HCT116 (cell line): ENCODE results near the gene NSUN3.

Experiments
- JUND ChIP-seq: IDR thresholded peaks from 2 replicates; pipeline ENCODE4 v1.6.1; 2012
- TF ChIP-seq, protein P1 (sequence below), 3 experiments: fragments of 200-600 bp in 1 of 3; sonication (generic) in 1 of 3; IDR thresholded peaks in 2 of 3; conservative IDR thresholded peaks in 1 of 3; 2 replicates each; pipeline ENCODE4 v1.5.1; 2012 to 2017; ENCODE audit warnings: low read depth in 2 of 3, low read length in 2 of 3, antibody characterized with exemption in 1 of 3, borderline replicate concordance in 1 of 3, control low read depth in 1 of 3, mild to moderate bottlenecking in 1 of 3, mixed read lengths in 1 of 3, mixed run types in 1 of 3, moderate library complexity in 1 of 3; ENCODE audit not compliant: insufficient read depth in 1 of 3
- TF ChIP-seq, protein P2 (sequence below): IDR thresholded peaks from 2 replicates; pipeline ENCODE4 v1.6.1; 2012; ENCODE audit warnings: low read depth

DNA sequence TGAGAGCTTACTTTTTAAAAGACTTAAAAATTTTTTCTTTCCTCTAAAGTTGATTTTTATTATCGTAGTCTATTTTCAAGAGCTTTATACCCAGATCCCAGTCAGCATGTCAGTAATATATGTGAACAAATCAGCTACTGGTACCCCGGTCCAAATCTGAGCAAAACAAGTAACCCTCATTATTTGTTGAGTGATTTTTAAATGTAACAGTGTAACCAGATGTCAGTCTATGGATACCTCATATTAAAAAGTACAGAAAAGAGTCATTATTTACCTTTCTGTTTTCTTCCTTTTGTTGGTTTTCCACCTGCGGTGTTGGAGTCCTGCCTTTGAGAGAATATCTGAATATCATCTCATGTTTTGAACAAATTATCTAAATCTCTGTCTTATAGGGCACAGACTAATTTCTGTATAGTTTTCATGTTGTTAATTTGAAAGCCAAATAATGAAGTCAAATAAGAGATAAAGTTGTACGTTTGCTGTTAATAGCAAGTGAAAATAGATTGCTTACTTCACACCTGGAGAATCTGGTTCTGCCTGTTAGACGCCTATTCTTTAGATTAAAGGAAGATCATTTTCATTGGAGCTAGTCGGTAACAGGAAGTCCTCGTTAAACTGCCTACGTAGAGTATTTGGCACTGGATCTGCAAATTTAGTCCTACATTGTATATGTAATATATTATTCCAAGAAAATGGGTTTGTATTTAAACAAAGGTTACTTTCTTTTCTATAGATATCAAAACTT is 34.6 kb upstream of the NSUN3 start, which contains the start of gene STX19:
- TF ChIP-seq, protein P1, sequence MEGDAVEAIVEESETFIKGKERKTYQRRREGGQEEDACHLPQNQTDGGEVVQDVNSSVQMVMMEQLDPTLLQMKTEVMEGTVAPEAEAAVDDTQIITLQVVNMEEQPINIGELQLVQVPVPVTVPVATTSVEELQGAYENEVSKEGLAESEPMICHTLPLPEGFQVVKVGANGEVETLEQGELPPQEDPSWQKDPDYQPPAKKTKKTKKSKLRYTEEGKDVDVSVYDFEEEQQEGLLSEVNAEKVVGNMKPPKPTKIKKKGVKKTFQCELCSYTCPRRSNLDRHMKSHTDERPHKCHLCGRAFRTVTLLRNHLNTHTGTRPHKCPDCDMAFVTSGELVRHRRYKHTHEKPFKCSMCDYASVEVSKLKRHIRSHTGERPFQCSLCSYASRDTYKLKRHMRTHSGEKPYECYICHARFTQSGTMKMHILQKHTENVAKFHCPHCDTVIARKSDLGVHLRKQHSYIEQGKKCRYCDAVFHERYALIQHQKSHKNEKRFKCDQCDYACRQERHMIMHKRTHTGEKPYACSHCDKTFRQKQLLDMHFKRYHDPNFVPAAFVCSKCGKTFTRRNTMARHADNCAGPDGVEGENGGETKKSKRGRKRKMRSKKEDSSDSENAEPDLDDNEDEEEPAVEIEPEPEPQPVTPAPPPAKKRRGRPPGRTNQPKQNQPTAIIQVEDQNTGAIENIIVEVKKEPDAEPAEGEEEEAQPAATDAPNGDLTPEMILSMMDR (IDR thresholded peaks at IDR 0.05 in 2 of 3, conservative IDR thresholded peaks at IDR 0.05 in 1 of 3; ENCODE audit: borderline replicate concordance in 1 of 3, insufficient read depth in 1 of 3, low read depth in 2 of 3, low read length in 2 of 3) = no peak
- TF ChIP-seq, protein P2, sequence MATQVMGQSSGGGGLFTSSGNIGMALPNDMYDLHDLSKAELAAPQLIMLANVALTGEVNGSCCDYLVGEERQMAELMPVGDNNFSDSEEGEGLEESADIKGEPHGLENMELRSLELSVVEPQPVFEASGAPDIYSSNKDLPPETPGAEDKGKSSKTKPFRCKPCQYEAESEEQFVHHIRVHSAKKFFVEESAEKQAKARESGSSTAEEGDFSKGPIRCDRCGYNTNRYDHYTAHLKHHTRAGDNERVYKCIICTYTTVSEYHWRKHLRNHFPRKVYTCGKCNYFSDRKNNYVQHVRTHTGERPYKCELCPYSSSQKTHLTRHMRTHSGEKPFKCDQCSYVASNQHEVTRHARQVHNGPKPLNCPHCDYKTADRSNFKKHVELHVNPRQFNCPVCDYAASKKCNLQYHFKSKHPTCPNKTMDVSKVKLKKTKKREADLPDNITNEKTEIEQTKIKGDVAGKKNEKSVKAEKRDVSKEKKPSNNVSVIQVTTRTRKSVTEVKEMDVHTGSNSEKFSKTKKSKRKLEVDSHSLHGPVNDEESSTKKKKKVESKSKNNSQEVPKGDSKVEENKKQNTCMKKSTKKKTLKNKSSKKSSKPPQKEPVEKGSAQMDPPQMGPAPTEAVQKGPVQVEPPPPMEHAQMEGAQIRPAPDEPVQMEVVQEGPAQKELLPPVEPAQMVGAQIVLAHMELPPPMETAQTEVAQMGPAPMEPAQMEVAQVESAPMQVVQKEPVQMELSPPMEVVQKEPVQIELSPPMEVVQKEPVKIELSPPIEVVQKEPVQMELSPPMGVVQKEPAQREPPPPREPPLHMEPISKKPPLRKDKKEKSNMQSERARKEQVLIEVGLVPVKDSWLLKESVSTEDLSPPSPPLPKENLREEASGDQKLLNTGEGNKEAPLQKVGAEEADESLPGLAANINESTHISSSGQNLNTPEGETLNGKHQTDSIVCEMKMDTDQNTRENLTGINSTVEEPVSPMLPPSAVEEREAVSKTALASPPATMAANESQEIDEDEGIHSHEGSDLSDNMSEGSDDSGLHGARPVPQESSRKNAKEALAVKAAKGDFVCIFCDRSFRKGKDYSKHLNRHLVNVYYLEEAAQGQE = no peak
- TF ChIP-seq JUND = no peak
